Mucosa of gallbladder (tissue), 1 donor: ENCODE results near the gene GALNT8. TPM values are rescaled to one million over a fixed set of nuclear protein-coding genes. Genes with fewer than 3 reads are reported as not detected.

Experiments
- total RNA-seq: library from RNA; stranded (reverse); gene quantifications from one replicate; pipeline ENCODE4 v1.2.1, GENCODE V29; 2021
- donor health status: DM: no; HTN: no; CAD: no.

Gene GALNT8
- total RNA-seq, 1 donor from 2014 or later, result 0.43 TPM

Other genes starting within 250 kb of the GALNT8 start
- gene RAD51AP1, start 181.5 kb upstream of the GALNT8 start, total RNA-seq, result 1.1 TPM
- gene DYRK4, start 158.2 kb upstream of the GALNT8 start, total RNA-seq, result 29.1 TPM
- 1.0 TPM for gene AKAP3, start 71.3 kb upstream of the GALNT8 start, total RNA-seq
- gene NDUFA9, start 71.3 kb upstream of the GALNT8 start, total RNA-seq, result 69.9 TPM
- 0.03 TPM for gene KCNA1, start 189.5 kb downstream of the GALNT8 start, total RNA-seq